SK-N-SH (cell line): ENCODE data around the gene PLSCR3.

ENCODE experiments used
- EP300 ChIP-seq, 2 experiments: IDR thresholded peaks; 2 replicates each; pipeline versions ENCODE4 v1.4.0 to v1.6.1; 2012; ENCODE audit warnings: borderline replicate concordance in 1 of 2, low read depth in 1 of 2, low read length in 1 of 2
- RXRA ChIP-seq: IDR thresholded peaks from 2 replicates; pipeline ENCODE4 v1.4.0; 2012; ENCODE audit warnings: low read depth, mild to moderate bottlenecking, borderline replicate concordance

- TF ChIP-seq RXRA, result no peak
- no peak for TF ChIP-seq EP300 (IDR thresholded peaks at IDR 0.05; ENCODE audit: borderline replicate concordance in 1 of 2, low read depth in 1 of 2, low read length in 1 of 2)
Observed at GRCh38 chr17:7356072-7356549, 38.2 kb downstream of the PLSCR3 start.
